HepG2 (cell line): ENCODE results near the gene DNAAF9. TPM values are rescaled to one million over a fixed set of nuclear protein-coding genes. Genes with fewer than 3 reads are reported as not detected.
A peak's percentile ranks its signal among the peaks of the same experiment; 100 is the strongest.

Experiments used
- ATF6 ChIP-seq: sonication (generic); formaldehyde crosslinking; conservative IDR thresholded peaks from 2 replicates; pipeline ENCODE4 v1.4.0; 2020; ENCODE audit warnings: missing genetic modification reagents
- BHLHE40 ChIP-seq: IDR thresholded peaks from 2 replicates; pipeline ENCODE4 v1.6.1; 2011; ENCODE audit warnings: low read length, improper control_type of control experiment
- CENPBD1 ChIP-seq: sonication (generic); formaldehyde crosslinking; IDR thresholded peaks from 2 replicates; pipeline ENCODE4 v1.8.0; 2022; ENCODE audit warnings: missing genetic modification reagents, low read depth, mild to moderate bottlenecking, borderline replicate concordance
- EEA1 ChIP-seq: sonication (generic); formaldehyde crosslinking; IDR thresholded peaks from 2 replicates; pipeline ENCODE4 v1.5.1; 2020; ENCODE audit warnings: mild to moderate bottlenecking, missing genetic modification reagents, borderline replicate concordance
- KMT2A ChIP-seq: sonication (generic); formaldehyde crosslinking; IDR thresholded peaks from 2 replicates; pipeline ENCODE4 v1.4.0; 2020; ENCODE audit warnings: missing genetic modification reagents
- MAF1 ChIP-seq: sonication (generic); formaldehyde crosslinking; IDR thresholded peaks from 2 replicates; pipeline ENCODE4 v1.5.0; 2020; ENCODE audit warnings: missing genetic modification reagents, borderline replicate concordance
- MAFK ChIP-seq, 2 experiments: IDR thresholded peaks in 1 of 2; conservative IDR thresholded peaks in 1 of 2; 2 replicates each; pipeline ENCODE4 v1.6.1; 2011; ENCODE audit warnings: improper control_type of control experiment in 2 of 2, low read length in 2 of 2
- MEIS2 ChIP-seq: sonication (generic); formaldehyde crosslinking; IDR thresholded peaks from 2 replicates; pipeline ENCODE4 v1.9.0; 2021; ENCODE audit warnings: mild to moderate bottlenecking, missing genetic modification reagents
- NKX3-1 ChIP-seq: sonication (generic); formaldehyde crosslinking; IDR thresholded peaks from 2 replicates; pipeline ENCODE4 v1.5.0; 2020; ENCODE audit warnings: missing genetic modification reagents
- NONO ChIP-seq, 2 experiments: fragments of 450-650 bp in 1 of 2; sonication (generic) in 1 of 2; formaldehyde crosslinking in 1 of 2; IDR thresholded peaks in 1 of 2; conservative IDR thresholded peaks in 1 of 2; 2 replicates each; pipeline versions ENCODE4 v1.6.1 to v1.8.0; 2017 to 2022; ENCODE audit warnings: mild to moderate bottlenecking in 1 of 2, missing genetic modification reagents in 1 of 2, moderate library complexity in 1 of 2
- REST ChIP-seq, 2 experiments: IDR thresholded peaks; 2 replicates each; pipeline ENCODE4 v1.6.1; 2011 to 2012; ENCODE audit warnings: low read length in 2 of 2, borderline replicate concordance in 1 of 2, low read depth in 1 of 2, mild to moderate bottlenecking in 1 of 2, moderate library complexity in 1 of 2
- SMC3 ChIP-seq: IDR thresholded peaks from 2 replicates; pipeline ENCODE4 v1.6.1; 2011; ENCODE audit warnings: low read length, improper control_type of control experiment
- ZBTB39 ChIP-seq: sonication (generic); formaldehyde crosslinking; IDR thresholded peaks from 2 replicates; pipeline ENCODE4 v1.5.0; 2020; ENCODE audit warnings: missing genetic modification reagents
- ZFX ChIP-seq: sonication (generic); formaldehyde crosslinking; IDR thresholded peaks from 2 replicates; pipeline ENCODE4 v1.4.0; 2020; ENCODE audit warnings: mild to moderate bottlenecking, low read depth, missing genetic modification reagents, moderate library complexity
- ZNF207 ChIP-seq: fragments of 450-650 bp; IDR thresholded peaks from 2 replicates; pipeline ENCODE4 v1.6.1; 2016; ENCODE audit warnings: antibody characterized with exemption, borderline replicate concordance
- ZNF264 ChIP-seq: sonication (generic); formaldehyde crosslinking; IDR thresholded peaks from 2 replicates; pipeline ENCODE4 v1.4.0; 2020; ENCODE audit warnings: missing genetic modification reagents
- ZNF292 ChIP-seq: sonication (generic); formaldehyde crosslinking; IDR thresholded peaks from 2 replicates; pipeline ENCODE4 v1.8.1; 2022; ENCODE audit warnings: mild to moderate bottlenecking, low read depth, missing genetic modification reagents, borderline replicate concordance
- ZNF331 ChIP-seq: sonication (generic); formaldehyde crosslinking; IDR thresholded peaks from 2 replicates; pipeline ENCODE4 v1.4.0; 2020; ENCODE audit warnings: missing genetic modification reagents
- ZNF343 ChIP-seq: sonication (generic); formaldehyde crosslinking; IDR thresholded peaks from 2 replicates; pipeline ENCODE4 v1.4.0; 2020; ENCODE audit warnings: mild to moderate bottlenecking, missing genetic modification reagents
- ZNF564 ChIP-seq: sonication (generic); formaldehyde crosslinking; IDR thresholded peaks from 2 replicates; pipeline ENCODE4 v1.8.1; 2023; ENCODE audit warnings: mild to moderate bottlenecking, missing genetic modification reagents
- ZNF589 ChIP-seq: sonication (generic); formaldehyde crosslinking; conservative IDR thresholded peaks from 2 replicates; pipeline ENCODE4 v1.8.0; 2022; ENCODE audit warnings: mild to moderate bottlenecking, moderate library complexity, missing genetic modification reagents
- polyA plus RNA-seq, 8 experiments: library from polyadenylated mRNA; depleted of rRNA in 3 of 8; stranded (reverse) in 7 of 8; unstranded in 1 of 8; fragments of >200 nt; fragmentation: Illumina TruSeq in 4 of 8; extraction: Trizol in 4 of 8; gene quantifications; 2 replicates each; pipeline versions ENCODE4 v1.2.1 to v1.2.3, GENCODE V29; 2011 to 2016; ENCODE audit warnings: low read depth in 4 of 8, missing spikeins in 1 of 8, mixed read lengths in 1 of 8; ENCODE audit not compliant: insufficient read depth in 1 of 8
- total RNA-seq, 5 experiments: library from RNA; depleted of rRNA; stranded (reverse); fragments of >200 nt; fragmentation: Illumina TruSeq; extraction: Trizol; gene quantifications; 2 replicates each; pipeline ENCODE4 v1.2.3, GENCODE V29; 2016; ENCODE audit warnings: low read depth in 1 of 5

DNAAF9 gene
- total and polyA plus RNA-seq, 2 of the 13 experiments (the other 11 are each of a cell fraction or from before 2014, with no cell fraction given) = 10.5 to 14.9 TPM

- TF ChIP-seq ZNF264 (CRISPR knock-in tag) = no peak
- TF ChIP-seq ZNF292 (CRISPR knock-in tag) = peak; percentile 46; the same call in 1 of the 2 replicates
- TF ChIP-seq ZNF331 (CRISPR knock-in tag) = no peak
- peak; percentile 14 for TF ChIP-seq NKX3-1 (CRISPR knock-in tag)
- TF ChIP-seq BHLHE40 = no peak; the same call in 1 of the 2 replicates
- TF ChIP-seq ZNF207 = no peak
- TF ChIP-seq ZBTB39 (CRISPR knock-in tag) = peak; percentile 64; the same call in 1 of the 2 replicates
- no peak for TF ChIP-seq CENPBD1 (CRISPR knock-in tag)
- TF ChIP-seq MAFK (conservative IDR thresholded peaks at IDR 0.05 in 1 of 2, IDR thresholded peaks at IDR 0.05 in 1 of 2; ENCODE audit: low read length in 2 of 2) = no peak
- no peak for TF ChIP-seq ZNF589
- TF ChIP-seq NONO (IDR thresholded peaks at IDR 0.05) = no peak
- peak; percentile 74; the same call in 1 of the 2 replicates for TF ChIP-seq NONO (CRISPR knock-in tag; conservative IDR thresholded peaks at IDR 0.05)
- 0 out of 2 replicates have a peak, but pooled peaks have one; percentile 4 for TF ChIP-seq ATF6 (CRISPR knock-in tag)
- TF ChIP-seq ZNF564 = 0 out of 2 replicates have a peak, but pooled peaks have one; percentile 59
- TF ChIP-seq ZNF343 = 0 out of 2 replicates have a peak, but pooled peaks have one; percentile 72
- TF ChIP-seq ZFX (CRISPR knock-in tag) = peak; percentile 34; the same call in 1 of the 2 replicates
- TF ChIP-seq SMC3 = peak; percentile 10; the same call in 1 of the 2 replicates
- TF ChIP-seq MEIS2 = peak; percentile 51; the same call in 1 of the 2 replicates
- no peak for TF ChIP-seq REST (IDR thresholded peaks at IDR 0.05; ENCODE audit: borderline replicate concordance in 1 of 2, low read depth in 1 of 2, low read length in 2 of 2)
- TF ChIP-seq MAF1 (CRISPR knock-in tag) = peak; percentile 26; the same call in 1 of the 2 replicates
- peak; percentile 28 for TF ChIP-seq KMT2A (CRISPR knock-in tag)
- TF ChIP-seq EEA1 (CRISPR knock-in tag) = peak; percentile 81; the same call in 1 of the 2 replicates
These were observed at the start of gene DNAAF9 (continued) for GRCh38 chr20:3407040-3407770.
